ENCODE data around the gene RAB10.

- TF ChIP-seq CTCF (conservative IDR thresholded peaks at IDR 0.05; ENCODE audit: low read depth, low read length): no peak
- no peak for TF ChIP-seq EZH2 (IDR thresholded peaks at IDR 0.05; ENCODE audit: borderline replicate concordance, low read depth, low read length, poor library complexity, severe bottlenecking)
Measured at GRCh38 chr2:26011609-26011989, 22.3 kb upstream of the RAB10 start.
